AG04449 (cell line): ENCODE measurements around the gene SERPINA1.

ENCODE experiments used
- CTCF ChIA-PET: fragments of 350-600 bp; formaldehyde crosslinking; extraction: SDS; loops from one replicate; lab custom pipeline; 2021; ENCODE audit warnings: antibody characterized with exemption; lab: Yijun Ruan, JAX
- POLR2A ChIA-PET: fragments of 400-600, 350-600 bp; formaldehyde crosslinking; extraction: SDS; loops from one replicate; lab custom pipeline; 2020; ENCODE audit warnings: antibody characterized with exemption, inconsistent platforms; lab: Yijun Ruan, JAX
- DNase-seq: peaks from one replicate; pipeline ENCODE4 v3.0.0-alpha.2; 2010; ENCODE audit warnings: low read depth, low spot score
- H3K4me3 ChIP-seq: 2 replicates; pipeline ENCODE4 v1.5.1; 2011; ENCODE audit warnings: low read depth, mild to moderate bottlenecking, control low read depth, low read length
- TF ChIP-seq, protein P1 (sequence below): IDR thresholded peaks from one replicate; pipeline ENCODE4 v1.5.1; 2011; ENCODE audit warnings: mild to moderate bottlenecking, moderate library complexity, low read length, control low read depth, inconsistent platforms; ENCODE audit not compliant: insufficient read depth; ENCODE audit errors: missing control alignments

SERPINA1 gene

DNA sequence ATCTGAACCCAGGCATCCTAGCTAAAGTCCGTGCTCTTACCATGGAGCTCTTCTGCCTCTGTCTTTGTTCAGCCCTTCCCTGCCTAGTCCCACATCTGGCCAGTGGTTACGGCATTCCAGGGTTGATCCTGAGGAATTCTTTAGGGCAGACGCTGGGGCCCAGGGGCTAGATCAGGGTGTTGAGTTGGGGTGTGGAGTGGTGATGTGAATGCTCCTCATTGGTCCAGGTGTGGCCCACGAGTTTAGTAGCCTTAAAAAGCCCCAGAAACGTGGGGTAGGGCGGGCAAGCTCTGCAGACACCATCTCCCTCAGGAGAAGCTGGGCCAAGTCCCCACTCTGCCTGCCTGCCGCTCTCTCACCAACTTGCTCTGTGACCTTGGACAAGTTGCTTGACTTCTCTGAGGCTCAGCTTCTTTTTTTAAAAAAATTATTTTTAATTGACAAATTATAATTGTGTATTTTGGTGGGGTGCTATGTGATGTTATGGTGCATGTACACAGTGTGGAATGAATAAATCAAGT, 56.3 kb downstream of the SERPINA1 start:
- no peak for DNase-seq
- POLR2A ChIA-PET, result no interaction called here
- TF ChIP-seq, protein P1, sequence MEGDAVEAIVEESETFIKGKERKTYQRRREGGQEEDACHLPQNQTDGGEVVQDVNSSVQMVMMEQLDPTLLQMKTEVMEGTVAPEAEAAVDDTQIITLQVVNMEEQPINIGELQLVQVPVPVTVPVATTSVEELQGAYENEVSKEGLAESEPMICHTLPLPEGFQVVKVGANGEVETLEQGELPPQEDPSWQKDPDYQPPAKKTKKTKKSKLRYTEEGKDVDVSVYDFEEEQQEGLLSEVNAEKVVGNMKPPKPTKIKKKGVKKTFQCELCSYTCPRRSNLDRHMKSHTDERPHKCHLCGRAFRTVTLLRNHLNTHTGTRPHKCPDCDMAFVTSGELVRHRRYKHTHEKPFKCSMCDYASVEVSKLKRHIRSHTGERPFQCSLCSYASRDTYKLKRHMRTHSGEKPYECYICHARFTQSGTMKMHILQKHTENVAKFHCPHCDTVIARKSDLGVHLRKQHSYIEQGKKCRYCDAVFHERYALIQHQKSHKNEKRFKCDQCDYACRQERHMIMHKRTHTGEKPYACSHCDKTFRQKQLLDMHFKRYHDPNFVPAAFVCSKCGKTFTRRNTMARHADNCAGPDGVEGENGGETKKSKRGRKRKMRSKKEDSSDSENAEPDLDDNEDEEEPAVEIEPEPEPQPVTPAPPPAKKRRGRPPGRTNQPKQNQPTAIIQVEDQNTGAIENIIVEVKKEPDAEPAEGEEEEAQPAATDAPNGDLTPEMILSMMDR, result no peak
- H3K4me3 ChIP-seq, result no peak overlapping the region
- CTCF ChIA-PET, result no interaction called here

- TF ChIP-seq, protein P1, result no peak
- H3K4me3 ChIP-seq, result no peak overlapping the region
- ChIA-PET CTCF (no interaction called here), POLR2A (no interaction called here)
- no peak for DNase-seq
Measured at GRCh38 chr14:94331462-94331861, 56.9 kb downstream of the SERPINA1 start.

DNA sequence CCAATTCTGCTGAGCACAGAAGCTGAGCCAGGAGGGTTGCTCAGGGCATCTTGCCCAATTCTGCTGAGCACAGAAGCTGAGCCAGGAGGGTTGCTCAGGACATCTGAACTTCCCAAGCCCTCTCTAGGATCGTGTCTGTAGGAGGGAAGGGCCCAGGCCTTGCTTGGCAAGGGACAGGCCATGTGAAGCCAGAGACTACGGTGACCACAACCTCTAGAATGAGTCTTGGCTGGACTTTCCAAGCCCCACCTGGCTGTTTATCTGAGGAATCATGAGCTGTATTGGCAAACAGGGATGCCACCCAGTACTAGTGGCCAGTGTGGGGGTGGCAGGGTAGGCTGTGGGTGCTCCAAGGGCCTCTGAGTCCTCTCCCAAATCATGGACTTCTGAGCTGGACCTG, 57.5 kb downstream of the SERPINA1 start:
- no peak overlapping the region for H3K4me3 ChIP-seq
- TF ChIP-seq, protein P1, result no peak
- ChIA-PET CTCF (no interaction called here), POLR2A (no interaction called here)
- no peak for DNase-seq

- POLR2A ChIA-PET, result no interaction called here
- H3K4me3 ChIP-seq, result no peak overlapping the region
- TF ChIP-seq, protein P1, result no peak
- DNase-seq, result no peak
- CTCF ChIA-PET, result no interaction called here
Measured at GRCh38 chr14:94330432-94330831, 58.0 kb downstream of the SERPINA1 start.

DNA sequence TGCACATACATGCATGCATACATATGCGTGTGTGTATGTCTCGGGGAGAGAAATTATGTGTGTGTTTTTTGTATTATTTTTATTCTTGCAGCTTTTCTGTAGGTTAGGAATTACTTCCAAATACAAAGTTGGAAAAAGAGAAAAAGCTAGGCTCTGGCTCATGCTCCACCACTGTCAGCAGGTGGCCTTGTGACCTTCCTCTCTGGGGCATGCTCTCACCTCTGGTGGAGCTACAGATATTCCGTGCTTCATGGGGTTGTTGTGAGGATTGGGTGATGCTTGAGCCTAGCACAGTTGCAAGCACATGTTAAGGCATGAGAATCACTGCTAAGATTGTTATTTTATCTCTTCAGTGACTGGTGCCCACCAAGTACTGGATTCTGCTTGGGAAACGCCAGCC, 58.5 kb downstream of the SERPINA1 start:
- no peak overlapping the region for H3K4me3 ChIP-seq
- CTCF ChIA-PET, result no interaction called here

GRCh38 chr14:94328196-94328595, 60.2 kb downstream of the SERPINA1 start:
- no peak overlapping the region for H3K4me3 ChIP-seq
- POLR2A ChIA-PET, result interaction anchor here (0.6 kb wide), 1 partner anchor 205 kb away, joined by 3 read pairs; no protein-coding TSS in a partner anchor
- no peak for DNase-seq
- CTCF ChIA-PET, result no interaction called here
- TF ChIP-seq, protein P1, result no peak

More for the DNA sequence above, 58.5 kb downstream of the SERPINA1 start:
- TF ChIP-seq, protein P1, result no peak
- DNase-seq, result no peak
- POLR2A ChIA-PET, result no interaction called here
